Left forelimb (tissue), 1 donor: ENCODE data around the gene SEC14L6.

Experiments used
- DNase-seq: peaks from one replicate; pipeline ENCODE4 v3.0.0-alpha.2; 2018; ENCODE audit warnings: low spot score

SEC14L6 gene

GRCh38 chr22:30535182-30535581 lies 11.4 kb downstream of the SEC14L6 start:
- no peak for DNase-seq

GRCh38 chr22:30531651-30532608 lies 14.6 kb downstream of the SEC14L6 start:
- DNase-seq: no peak

GRCh38 chr22:30526656-30527055 lies 19.9 kb downstream of the SEC14L6 start:
- DNase-seq: no peak

- no peak for DNase-seq
Observed at GRCh38 chr22:30523646-30524489, 22.7 kb downstream of the SEC14L6 start.

GRCh38 chr22:30521368-30522156 lies 25.0 kb downstream of the SEC14L6 start:
- no peak for DNase-seq

- no peak for DNase-seq
Observed at GRCh38 chr22:30519842-30520425, 26.6 kb downstream of the SEC14L6 start.

- no peak for DNase-seq
Observed at GRCh38 chr22:30516731-30517130, 29.8 kb downstream of the SEC14L6 start.

GRCh38 chr22:30516273-30516672 lies 30.3 kb downstream of the SEC14L6 start:
- DNase-seq: no peak

- DNase-seq: no peak
Observed at GRCh38 chr22:30514252-30514651, 32.3 kb downstream of the SEC14L6 start.

GRCh38 chr22:30513462-30513861 lies 33.1 kb downstream of the SEC14L6 start:
- DNase-seq: no peak

- DNase-seq: no peak
Observed at GRCh38 chr22:30511911-30512310, 34.6 kb downstream of the SEC14L6 start.

- DNase-seq: no peak
Observed at GRCh38 chr22:30511109-30511508, 35.4 kb downstream of the SEC14L6 start.

- no peak for DNase-seq
Observed at GRCh38 chr22:30508216-30508615, 38.3 kb downstream of the SEC14L6 start.

- no peak for DNase-seq
Observed at GRCh38 chr22:30507670-30508069, 38.9 kb downstream of the SEC14L6 start.

- DNase-seq: no peak
Observed at GRCh38 chr22:30506507-30506968, 40.0 kb downstream of the SEC14L6 start.

GRCh38 chr22:30503551-30503950 lies 43.0 kb downstream of the SEC14L6 start:
- DNase-seq: no peak

GRCh38 chr22:30502911-30503310 lies 43.6 kb downstream of the SEC14L6 start:
- DNase-seq: no peak

GRCh38 chr22:30502153-30502552 lies 44.4 kb downstream of the SEC14L6 start:
- DNase-seq: no peak

- no peak for DNase-seq
Observed at GRCh38 chr22:30500628-30501027, 45.9 kb downstream of the SEC14L6 start.

- DNase-seq: no peak
Observed at GRCh38 chr22:30497466-30498150, 48.9 kb downstream of the SEC14L6 start.
